Measurements from ENCODE around the gene ZNF91.

DNA sequence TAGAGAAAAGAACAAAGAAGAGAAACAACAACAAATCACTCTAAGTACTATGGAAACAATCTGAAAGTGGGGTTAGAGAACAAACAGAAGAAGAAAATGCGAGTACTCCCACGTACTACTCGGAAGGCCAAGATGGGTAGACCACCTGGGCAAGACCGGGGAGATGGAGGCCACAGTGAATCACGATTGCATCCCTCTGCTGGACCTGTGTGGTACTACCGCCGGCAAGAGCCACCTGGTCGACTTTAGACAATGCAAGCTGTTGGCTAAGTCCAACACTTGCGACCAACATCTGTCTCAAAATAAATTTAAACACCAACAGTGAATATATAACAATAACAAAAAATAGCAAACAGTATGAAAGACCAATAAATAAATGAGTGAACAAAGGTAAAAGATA is 45.5 kb upstream of the ZNF91 start:
- TF ChIP-seq, protein P1, sequence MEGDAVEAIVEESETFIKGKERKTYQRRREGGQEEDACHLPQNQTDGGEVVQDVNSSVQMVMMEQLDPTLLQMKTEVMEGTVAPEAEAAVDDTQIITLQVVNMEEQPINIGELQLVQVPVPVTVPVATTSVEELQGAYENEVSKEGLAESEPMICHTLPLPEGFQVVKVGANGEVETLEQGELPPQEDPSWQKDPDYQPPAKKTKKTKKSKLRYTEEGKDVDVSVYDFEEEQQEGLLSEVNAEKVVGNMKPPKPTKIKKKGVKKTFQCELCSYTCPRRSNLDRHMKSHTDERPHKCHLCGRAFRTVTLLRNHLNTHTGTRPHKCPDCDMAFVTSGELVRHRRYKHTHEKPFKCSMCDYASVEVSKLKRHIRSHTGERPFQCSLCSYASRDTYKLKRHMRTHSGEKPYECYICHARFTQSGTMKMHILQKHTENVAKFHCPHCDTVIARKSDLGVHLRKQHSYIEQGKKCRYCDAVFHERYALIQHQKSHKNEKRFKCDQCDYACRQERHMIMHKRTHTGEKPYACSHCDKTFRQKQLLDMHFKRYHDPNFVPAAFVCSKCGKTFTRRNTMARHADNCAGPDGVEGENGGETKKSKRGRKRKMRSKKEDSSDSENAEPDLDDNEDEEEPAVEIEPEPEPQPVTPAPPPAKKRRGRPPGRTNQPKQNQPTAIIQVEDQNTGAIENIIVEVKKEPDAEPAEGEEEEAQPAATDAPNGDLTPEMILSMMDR (IDR thresholded peaks at IDR 0.05): no peak
- TF ChIP-seq POLR2A (IDR thresholded peaks at IDR 0.05): no peak
